ENCODE data around the gene WRAP53. TPM values are rescaled to one million over a fixed set of nuclear protein-coding genes. Genes with fewer than 3 reads are reported as not detected.
A peak's percentile ranks its signal among the peaks of the same experiment; 100 is the strongest.

WRAP53 gene
- polyA plus RNA-seq, 6 donors from 2014 or later: 3.2 to 14.9 (median 12.9) TPM

DNA sequence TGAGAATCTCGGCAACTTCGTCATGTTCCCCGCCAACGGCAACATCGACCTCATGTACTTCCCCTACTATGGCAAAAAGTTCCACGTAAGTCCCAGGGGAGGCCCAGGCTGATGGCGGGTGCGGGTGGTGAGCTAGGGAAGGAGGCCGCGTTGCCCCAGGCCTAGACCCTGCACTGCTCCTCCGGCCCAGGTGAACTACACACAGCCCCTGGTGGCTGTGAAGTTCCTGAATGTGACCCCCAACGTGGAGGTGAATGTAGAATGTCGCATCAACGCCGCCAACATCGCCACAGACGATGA lies 32.8 kb upstream of the WRAP53 start:
- Mint-ChIP-seq H3K4me3 (no peak overlapping the region), H3K36me3 (no peaks in the 10 kb centered on the region), H3K27me3 (peaks cover 13 to 48% (median 33%) of the 10 kb centered on the region in 3 donors), H3K4me1 (peaks cover 9 to 18% (median 9%) of the 10 kb centered on the region in 3 donors), H3K9me3 (no peaks in the 10 kb centered on the region), H3K27ac (no peak overlapping the region)
- ATAC-seq (ENCODE audit: low read depth in 2 of 2) (peak in 1 of 2 donors; percentile 21), DNase-seq (no peak)

DNA sequence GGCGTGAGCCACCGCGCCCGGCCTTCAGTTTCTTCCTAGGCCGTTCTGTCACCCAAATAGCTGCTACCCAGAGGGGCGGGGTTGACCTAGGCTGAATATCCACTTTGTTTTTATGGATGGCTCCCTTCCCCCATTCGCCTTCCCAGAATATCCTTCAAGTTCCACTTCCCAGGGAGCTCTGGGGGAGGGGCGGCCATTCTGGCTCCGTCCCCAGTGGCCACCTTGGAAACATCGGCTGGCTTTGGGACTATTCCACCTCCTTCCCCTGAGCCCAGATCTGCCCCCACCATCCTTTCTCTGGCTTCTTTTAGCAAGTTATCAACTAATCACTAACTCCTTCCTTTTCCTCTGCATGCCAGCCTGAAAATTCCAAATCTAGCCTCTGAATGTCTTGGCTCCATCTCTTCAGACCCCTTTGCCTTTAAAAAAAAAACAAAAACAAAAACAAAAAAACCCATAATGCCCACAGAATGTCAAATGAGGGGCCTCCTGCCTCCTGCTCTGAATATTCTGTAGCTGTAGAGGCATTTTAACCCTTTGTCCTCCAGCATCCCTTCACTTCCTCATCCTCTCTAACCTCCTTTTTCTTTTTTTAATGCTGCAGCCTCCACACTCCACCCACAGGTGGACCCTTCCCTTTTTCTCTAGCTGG lies 31.2 kb upstream of the WRAP53 start:
- H3K27ac Mint-ChIP-seq: peak overlapping the region in 1 of 6 donors; percentile 49
- no peaks in the 10 kb centered on the region for H3K36me3 Mint-ChIP-seq
- ATAC-seq (ENCODE audit: low read depth in 2 of 2): no peak
- H3K4me1 Mint-ChIP-seq: peaks cover 0 to 8% (median under 1%) of the 10 kb centered on the region in 3 donors
- no peaks in the 10 kb centered on the region for H3K9me3 Mint-ChIP-seq
- peaks cover 11 to 33% (median 18%) of the 10 kb centered on the region in 3 donors for H3K27me3 Mint-ChIP-seq
- DNase-seq: no peak
- no peak overlapping the region for H3K4me3 Mint-ChIP-seq

DNA sequence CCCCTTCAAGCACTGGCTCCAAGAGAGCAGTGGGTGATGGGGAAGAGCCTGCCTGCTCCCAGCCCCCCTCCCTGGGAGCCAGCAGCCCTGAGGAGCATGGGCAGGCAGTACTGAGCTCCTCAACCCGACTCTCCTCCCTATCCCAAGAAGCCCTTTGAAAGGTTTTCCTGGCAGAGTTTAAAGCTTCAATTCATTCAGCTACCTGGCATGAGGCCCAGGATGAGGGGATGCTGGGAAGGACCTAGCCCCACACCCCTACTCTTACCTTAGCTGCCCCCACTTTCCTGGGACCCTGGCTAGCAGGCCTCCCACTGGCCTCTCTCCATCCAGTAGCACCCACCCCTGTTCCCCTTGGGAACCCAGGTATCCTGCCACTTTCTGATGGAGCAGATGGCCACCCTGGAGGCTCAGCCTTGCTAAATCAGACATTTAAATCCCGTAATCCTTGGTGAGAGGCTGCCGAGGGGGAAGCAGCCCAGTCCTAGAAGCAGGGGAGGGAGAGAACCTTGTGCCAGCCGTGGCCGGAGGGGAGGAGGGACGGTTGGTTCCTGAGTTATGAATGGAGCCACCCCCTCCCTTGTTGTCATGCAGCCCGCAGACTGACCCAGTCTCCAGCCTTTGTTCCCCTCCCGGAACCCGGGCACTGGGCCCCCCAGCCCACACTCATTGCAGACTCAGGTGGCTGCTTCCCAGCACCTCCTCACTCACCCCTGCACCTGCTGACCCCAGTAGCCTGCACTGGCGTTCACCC lies 20.4 kb upstream of the WRAP53 start:
- Mint-ChIP-seq H3K4me1 (peaks cover 0 to 1% (median 0%) of the 10 kb centered on the region in 3 donors), H3K9me3 (no peaks in the 10 kb centered on the region), H3K27me3 (no peaks in the 10 kb centered on the region), H3K4me3 (no peak overlapping the region), H3K36me3 (peaks cover 4 to 11% of the 10 kb centered on the region in 2 donors), H3K27ac (peak overlapping the region in 1 of 6 donors; percentile 30)
- ATAC-seq (ENCODE audit: low read depth in 2 of 2): no peak
- DNase-seq: no peak

DNA sequence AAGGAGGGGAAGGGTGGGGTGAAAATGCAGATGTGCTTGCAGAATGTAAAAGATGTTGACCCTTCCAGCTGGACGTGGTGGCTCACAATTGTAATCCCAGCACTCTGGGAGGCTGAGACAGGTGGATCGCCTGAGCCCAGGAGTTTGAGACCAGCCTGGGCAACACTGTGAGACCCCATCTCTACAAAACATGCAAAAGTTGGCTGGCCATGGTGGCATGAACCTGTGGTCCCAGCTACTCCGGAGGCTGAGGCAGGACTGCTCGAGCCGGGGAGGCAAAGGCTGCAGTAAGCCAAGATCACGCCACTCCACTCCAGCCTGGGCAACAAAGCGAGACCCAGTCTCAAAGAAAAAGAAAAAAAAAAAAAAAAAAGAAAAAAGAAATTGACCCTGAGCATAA lies 19.8 kb upstream of the WRAP53 start:
- H3K4me3 Mint-ChIP-seq: no peak overlapping the region

DNA sequence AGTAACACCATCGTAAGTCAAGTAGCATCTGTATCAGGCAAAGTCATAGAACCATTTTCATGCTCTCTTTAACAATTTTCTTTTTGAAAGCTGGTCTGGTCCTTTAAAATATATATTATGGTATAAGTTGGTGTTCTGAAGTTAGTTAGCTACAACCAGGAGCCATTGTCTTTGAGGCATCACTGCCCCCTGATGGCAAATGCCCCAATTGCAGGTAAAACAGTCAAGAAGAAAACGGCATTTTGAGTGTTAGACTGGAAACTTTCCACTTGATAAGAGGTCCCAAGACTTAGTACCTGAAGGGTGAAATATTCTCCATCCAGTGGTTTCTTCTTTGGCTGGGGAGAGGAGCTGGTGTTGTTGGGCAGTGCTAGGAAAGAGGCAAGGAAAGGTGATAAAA lies 15.0 kb upstream of the WRAP53 start:
- no peak overlapping the region for H3K27ac Mint-ChIP-seq
- no peak overlapping the region for H3K4me3 Mint-ChIP-seq
- peaks cover 16 to 22% of the 10 kb centered on the region in 2 donors for H3K36me3 Mint-ChIP-seq
- DNase-seq (no peak), ATAC-seq (ENCODE audit: low read depth in 2 of 2) (no peak)
- no peaks in the 10 kb centered on the region for H3K27me3 Mint-ChIP-seq
- peaks cover 0 to 9% (median 5%) of the 10 kb centered on the region in 7 donors for H3K9me3 Mint-ChIP-seq
- H3K4me1 Mint-ChIP-seq: peaks cover 6 to 16% (median 10%) of the 10 kb centered on the region in 3 donors

More for the DNA sequence above, 19.8 kb upstream of the WRAP53 start:
- no peaks in the 10 kb centered on the region for H3K27me3 Mint-ChIP-seq
- ATAC-seq (ENCODE audit: low read depth in 2 of 2) (no peak), DNase-seq (no peak)
- peaks cover 0 to 1% (median 0%) of the 10 kb centered on the region in 3 donors for H3K4me1 Mint-ChIP-seq
- H3K9me3 Mint-ChIP-seq: peaks cover 0 to 5% (median under 1%) of the 10 kb centered on the region in 7 donors
- H3K36me3 Mint-ChIP-seq: peaks cover 9 to 16% of the 10 kb centered on the region in 2 donors
- H3K27ac Mint-ChIP-seq: no peak overlapping the region

DNA sequence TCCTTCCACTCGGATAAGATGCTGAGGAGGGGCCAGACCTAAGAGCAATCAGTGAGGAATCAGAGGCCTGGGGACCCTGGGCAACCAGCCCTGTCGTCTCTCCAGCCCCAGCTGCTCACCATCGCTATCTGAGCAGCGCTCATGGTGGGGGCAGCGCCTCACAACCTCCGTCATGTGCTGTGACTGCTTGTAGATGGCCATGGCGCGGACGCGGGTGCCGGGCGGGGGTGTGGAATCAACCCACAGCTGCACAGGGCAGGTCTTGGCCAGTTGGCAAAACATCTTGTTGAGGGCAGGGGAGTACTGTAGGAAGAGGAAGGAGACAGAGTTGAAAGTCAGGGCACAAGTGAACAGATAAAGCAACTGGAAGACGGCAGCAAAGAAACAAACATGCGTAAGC lies 13.3 kb upstream of the WRAP53 start:
- H3K9me3 Mint-ChIP-seq: peaks cover 0 to 9% (median 5%) of the 10 kb centered on the region in 7 donors
- H3K27me3 Mint-ChIP-seq: no peaks in the 10 kb centered on the region
- DNase-seq (no peak), ATAC-seq (ENCODE audit: low read depth in 2 of 2) (no peak)
- H3K27ac Mint-ChIP-seq: no peak overlapping the region
- H3K4me3 Mint-ChIP-seq: peak overlapping the region in 1 of 8 donors; percentile 39
- peaks cover 16 to 22% of the 10 kb centered on the region in 2 donors for H3K36me3 Mint-ChIP-seq
- peaks cover 13 to 19% (median 16%) of the 10 kb centered on the region in 3 donors for H3K4me1 Mint-ChIP-seq

DNA sequence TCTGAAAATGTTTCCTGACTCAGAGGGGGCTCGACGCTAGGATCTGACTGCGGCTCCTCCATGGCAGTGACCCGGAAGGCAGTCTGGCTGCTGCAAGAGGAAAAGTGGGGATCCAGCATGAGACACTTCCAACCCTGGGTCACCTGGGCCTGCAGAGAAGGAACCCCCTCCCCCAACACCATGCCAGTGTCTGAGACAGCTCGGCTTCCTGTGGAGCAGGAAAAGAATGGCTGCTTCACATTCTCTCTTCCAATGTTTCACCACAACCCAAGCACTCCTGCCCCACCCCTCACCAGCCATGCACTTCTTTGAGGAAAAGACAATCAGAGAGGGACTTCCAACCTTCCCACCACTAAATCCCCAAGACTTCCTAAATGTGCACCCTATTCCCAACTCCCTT lies 11.7 kb upstream of the WRAP53 start:
- Mint-ChIP-seq H3K36me3 (peaks cover 12 to 22% of the 10 kb centered on the region in 2 donors), H3K27me3 (no peaks in the 10 kb centered on the region), H3K9me3 (peaks cover 0 to 9% (median 5%) of the 10 kb centered on the region in 7 donors), H3K27ac (peak overlapping the region in 1 of 6 donors; percentile 44), H3K4me1 (peaks cover 13 to 27% (median 16%) of the 10 kb centered on the region in 3 donors), H3K4me3 (no peak overlapping the region)
- ATAC-seq (ENCODE audit: low read depth in 2 of 2) (no peak), DNase-seq (no peak)

DNA sequence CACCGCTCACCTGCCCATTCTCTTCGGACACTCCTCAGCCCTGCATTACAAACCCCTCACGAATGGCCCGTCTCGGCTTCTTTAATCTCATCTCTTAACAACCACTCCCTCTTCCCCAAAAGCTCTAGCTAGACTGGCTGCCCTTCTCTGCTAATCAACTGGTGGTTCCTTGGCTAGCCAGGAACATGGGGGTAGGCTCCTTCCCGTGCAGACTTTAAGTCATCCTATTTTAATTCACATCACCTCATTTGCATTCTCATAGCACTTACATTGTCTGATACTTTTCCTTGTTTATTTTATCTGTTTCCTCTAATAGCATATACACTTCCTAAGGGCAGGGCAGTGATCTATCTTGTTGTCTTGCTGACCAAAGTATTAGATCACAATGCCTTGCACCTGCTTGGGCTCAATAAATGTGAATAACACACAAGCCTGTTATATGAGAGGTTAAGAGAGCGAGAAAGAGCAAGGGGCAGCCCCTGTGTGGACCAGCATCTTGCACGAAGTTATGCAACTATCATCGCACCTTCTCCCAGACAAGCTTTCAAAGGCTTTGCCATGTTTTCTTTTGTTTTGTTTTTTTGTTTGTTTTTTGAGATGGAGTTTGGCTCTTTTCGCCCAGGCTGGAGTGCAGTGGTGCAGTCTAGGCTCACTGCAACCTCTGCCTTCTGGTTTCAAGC lies 10.7 kb upstream of the WRAP53 start:
- DNase-seq (no peak), ATAC-seq (ENCODE audit: low read depth in 2 of 2) (no peak)
- H3K9me3 Mint-ChIP-seq: peaks cover 0 to 9% (median 5%) of the 10 kb centered on the region in 7 donors
- H3K27ac Mint-ChIP-seq: peak overlapping the region in 3 of 6 donors; percentile 2 to 32 (median 15)
- no peak overlapping the region for H3K4me3 Mint-ChIP-seq
- peaks cover 12 to 22% of the 10 kb centered on the region in 2 donors for H3K36me3 Mint-ChIP-seq
- H3K4me1 Mint-ChIP-seq: peaks cover 13 to 34% (median 16%) of the 10 kb centered on the region in 3 donors
- no peaks in the 10 kb centered on the region for H3K27me3 Mint-ChIP-seq

DNA sequence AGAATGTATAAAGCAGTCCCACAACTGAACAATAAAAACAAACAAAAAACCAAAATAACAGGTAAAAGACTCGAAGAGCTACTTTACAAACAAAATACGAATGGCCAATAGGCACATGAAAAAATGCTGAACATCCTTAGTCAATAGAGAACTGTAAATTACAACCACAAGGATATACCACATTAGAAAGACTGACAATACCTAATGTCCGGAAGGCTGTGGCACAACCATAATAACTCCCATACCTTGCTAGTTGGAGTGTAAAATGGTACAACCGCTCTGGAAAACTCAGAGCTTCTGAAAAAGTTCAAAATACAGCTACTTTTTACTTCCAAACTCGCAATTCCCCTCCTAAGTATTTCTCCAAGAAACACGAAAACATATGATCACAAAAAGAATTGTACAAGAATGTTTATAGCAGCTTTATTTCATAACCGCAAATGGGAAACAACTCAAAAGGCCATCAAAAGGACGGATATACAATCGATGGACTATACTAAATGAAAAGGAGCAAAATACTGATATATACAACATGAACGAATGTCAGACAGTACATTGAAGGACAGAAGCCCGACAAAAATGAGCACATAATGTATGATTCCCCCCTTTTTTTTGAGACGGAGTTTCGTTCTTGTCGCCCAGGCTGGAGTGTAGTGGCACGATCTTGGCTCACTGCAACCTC lies 3.3 kb upstream of the WRAP53 start:
- Mint-ChIP-seq H3K36me3 (peaks cover 0 to 9% of the 10 kb centered on the region in 2 donors), H3K9me3 (no peaks in the 10 kb centered on the region), H3K27me3 (no peaks in the 10 kb centered on the region), H3K4me3 (peak overlapping the region; percentile 90 to 100 (median 98)), H3K27ac (peak overlapping the region; percentile 82 to 100 (median 98)), H3K4me1 (peaks cover 26 to 66% (median 42%) of the 10 kb centered on the region in 3 donors)
- ATAC-seq (ENCODE audit: low read depth in 2 of 2): no peak
- no peak for DNase-seq

DNA sequence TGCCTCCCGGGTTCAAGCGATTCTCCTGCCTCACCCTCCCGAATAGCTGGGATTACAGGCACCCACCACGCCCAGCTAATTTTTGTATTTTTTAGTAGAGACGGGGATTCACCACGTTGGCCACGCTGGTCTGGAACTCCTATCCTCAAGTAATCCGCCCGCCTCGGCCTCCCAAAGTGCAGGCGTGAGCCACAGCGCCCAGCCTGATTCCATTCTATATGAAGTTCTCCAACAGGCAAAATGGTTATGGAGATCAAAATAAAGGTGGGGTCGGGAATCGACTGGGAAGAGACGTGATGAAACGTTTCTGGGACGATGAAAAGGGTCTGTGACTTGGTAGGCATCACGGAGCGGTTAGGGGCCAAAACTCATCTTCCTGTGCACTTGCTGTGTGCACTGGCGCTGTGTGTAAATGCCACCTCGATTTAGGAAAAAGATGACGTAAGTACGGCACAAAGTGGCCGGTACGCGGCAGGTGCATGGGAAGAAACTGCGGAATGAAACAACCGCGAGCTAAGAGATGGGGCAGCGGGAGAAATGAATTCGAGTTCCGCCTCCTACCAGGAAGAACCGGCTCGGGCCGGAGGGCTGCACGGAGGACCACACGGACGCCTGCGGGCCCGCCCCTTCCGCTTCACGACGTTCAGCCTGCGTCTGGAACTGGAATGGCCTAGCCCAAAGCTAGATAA lies 2.6 kb upstream of the WRAP53 start:
- Mint-ChIP-seq H3K36me3 (peaks cover 0 to 9% of the 10 kb centered on the region in 2 donors), H3K27ac (peak overlapping the region; percentile 97 to 100 (median 99)), H3K9me3 (no peaks in the 10 kb centered on the region), H3K4me1 (peaks cover 26 to 65% (median 46%) of the 10 kb centered on the region in 3 donors), H3K4me3 (peak overlapping the region; percentile 90 to 100 (median 98)), H3K27me3 (no peaks in the 10 kb centered on the region)
- ATAC-seq (ENCODE audit: low read depth in 2 of 2) (peak; percentile 65 to 69), DNase-seq (peak; percentile 89)

DNA sequence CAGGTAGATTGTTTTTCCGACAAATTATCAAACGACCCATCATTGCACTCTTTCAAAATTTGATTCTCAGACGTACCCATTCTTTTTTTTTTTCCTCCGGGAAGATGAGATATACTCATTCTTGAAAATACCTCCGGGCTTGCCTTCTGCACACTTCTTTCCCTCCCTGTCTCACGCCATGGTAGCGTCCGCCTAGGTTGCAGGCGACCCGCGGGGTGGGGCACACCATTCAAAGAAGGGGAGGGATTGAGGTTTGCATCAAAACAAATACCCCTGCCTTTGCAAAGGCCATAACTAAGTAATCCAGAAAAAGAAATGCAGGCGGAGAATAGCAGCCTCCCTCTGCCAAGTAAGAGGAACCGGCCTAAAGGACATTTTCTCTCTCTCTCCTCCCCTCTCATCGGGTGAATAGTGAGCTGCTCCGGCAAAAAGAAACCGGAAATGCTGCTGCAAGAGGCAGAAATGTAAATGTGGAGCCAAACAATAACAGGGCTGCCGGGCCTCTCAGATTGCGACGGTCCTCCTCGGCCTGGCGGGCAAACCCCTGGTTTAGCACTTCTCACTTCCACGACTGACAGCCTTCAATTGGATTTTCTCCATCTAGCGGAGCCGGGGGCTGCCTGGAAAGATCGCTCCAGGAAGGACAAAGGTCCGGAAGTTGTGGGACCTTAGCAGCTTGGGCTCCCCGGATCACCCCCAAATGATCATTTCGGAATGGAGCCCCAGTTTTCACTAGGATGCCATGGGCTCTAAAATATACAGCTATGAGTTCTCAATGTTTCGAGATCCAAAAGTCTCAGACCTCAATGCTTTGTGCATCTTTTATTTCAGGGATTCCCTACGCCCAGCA lies 1.8 kb upstream of the WRAP53 start:
- peak; percentile 47 to 53 for ATAC-seq (ENCODE audit: low read depth in 2 of 2)
- Mint-ChIP-seq H3K9me3 (no peaks in the 10 kb centered on the region), H3K27me3 (no peaks in the 10 kb centered on the region), H3K27ac (peak overlapping the region; percentile 97 to 100 (median 99)), H3K4me3 (peak overlapping the region; percentile 90 to 100 (median 98)), H3K4me1 (peaks cover 30 to 62% (median 46%) of the 10 kb centered on the region in 3 donors), H3K36me3 (peaks cover 0 to 9% of the 10 kb centered on the region in 2 donors)
- DNase-seq: peak; percentile 90
